HG02943 (cell line): ENCODE results near the gene COL4A1.

Experiments
- ATAC-seq: cut with Tn5 transposase; IDR thresholded peaks from one replicate; pipeline ENCODE4 v1.9.1; 2021; ENCODE audit warnings: mild to moderate bottlenecking, low read depth, moderate library complexity; ENCODE audit not compliant: unreplicated experiment

Gene COL4A1

GRCh38 chr13:110154410-110154933, 152.5 kb downstream of the COL4A1 start:
- ATAC-seq: no peak

DNA sequence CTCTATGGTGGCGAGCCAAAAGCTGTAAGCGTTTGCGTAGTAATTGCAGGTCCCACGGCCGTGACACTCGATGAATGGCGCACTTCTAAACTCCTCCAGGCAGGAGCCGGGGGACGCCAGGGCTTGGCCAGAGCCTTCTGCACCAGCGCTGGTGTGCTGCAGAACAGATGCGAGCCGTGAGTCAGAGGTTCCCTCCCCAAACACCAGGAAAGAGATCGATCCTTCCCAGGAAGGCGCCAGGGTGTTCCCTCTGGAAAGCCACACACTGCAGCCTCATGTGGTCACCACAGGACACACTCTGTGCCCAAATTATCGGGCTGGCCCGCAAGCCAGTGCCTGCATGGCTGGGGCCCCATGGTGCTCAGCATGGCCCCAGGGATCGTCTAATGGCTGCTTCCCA, 154.6 kb downstream of the COL4A1 start:
- ATAC-seq: no peak

DNA sequence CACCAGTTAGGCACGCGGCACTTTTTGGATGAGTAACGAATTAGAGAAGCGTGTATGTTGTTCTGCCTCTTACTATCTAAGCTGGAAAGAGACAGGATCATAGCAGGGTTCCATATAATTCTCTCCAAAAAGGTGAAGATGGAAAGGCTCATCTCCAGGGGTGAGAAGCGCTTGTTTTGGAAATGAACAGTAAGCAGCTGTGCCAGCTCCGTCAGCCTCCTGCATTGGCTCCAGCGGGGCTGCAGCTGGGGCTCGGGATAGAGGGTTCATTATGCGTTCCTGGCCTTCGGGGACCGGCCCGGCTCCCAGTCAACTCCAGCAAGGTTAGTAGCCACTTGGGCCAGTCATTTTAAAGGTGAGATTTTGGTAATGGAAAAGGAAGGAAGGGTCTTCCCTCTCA, 155.5 kb downstream of the COL4A1 start:
- no peak for ATAC-seq

- ATAC-seq: no peak
Measured at GRCh38 chr13:110150384-110151101, 156.4 kb downstream of the COL4A1 start.

- ATAC-seq: no peak
Measured at GRCh38 chr13:110149036-110149435, 157.9 kb downstream of the COL4A1 start.

DNA sequence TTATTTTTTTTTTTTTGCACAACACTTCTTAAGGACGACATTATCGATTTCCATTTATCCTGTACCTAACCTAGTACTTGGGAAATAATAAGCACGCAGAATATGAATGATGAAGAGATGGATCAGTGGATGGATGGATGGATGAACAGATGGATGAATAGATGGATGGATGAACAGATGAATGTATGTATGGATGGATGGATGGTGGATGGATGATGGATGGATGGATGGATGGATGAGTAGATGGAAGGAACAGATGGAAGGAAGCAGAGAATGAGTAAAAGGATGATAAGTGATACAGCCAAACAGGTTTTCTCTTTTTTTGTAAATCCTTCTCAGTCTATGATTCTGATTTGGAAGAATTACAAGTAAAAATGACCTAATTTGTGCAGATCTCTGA, 166.9 kb downstream of the COL4A1 start:
- ATAC-seq: no peak

GRCh38 chr13:110138700-110139036, 168.3 kb downstream of the COL4A1 start:
- no peak for ATAC-seq

- peak; percentile 59 for ATAC-seq
Measured at GRCh38 chr13:110138010-110138699, 168.8 kb downstream of the COL4A1 start.

DNA sequence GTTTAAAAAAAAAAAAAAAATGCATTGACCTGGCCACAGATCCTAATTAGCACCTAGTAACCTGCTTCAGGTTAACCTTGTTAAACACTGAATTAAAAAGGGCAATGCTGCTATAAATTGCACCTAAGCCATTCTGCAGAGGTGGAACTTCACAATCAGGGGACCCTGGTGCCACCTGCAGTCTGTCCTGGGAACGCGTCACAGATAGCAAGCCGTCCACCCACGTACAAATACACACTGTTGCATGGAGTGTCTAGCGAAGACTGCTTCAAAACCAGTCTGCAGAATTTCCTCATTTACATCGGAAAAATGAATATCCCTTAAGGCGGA, 169.3 kb downstream of the COL4A1 start:
- ATAC-seq: peak; percentile 84

GRCh38 chr13:110136660-110137585, 170.0 kb downstream of the COL4A1 start:
- ATAC-seq: no peak

DNA sequence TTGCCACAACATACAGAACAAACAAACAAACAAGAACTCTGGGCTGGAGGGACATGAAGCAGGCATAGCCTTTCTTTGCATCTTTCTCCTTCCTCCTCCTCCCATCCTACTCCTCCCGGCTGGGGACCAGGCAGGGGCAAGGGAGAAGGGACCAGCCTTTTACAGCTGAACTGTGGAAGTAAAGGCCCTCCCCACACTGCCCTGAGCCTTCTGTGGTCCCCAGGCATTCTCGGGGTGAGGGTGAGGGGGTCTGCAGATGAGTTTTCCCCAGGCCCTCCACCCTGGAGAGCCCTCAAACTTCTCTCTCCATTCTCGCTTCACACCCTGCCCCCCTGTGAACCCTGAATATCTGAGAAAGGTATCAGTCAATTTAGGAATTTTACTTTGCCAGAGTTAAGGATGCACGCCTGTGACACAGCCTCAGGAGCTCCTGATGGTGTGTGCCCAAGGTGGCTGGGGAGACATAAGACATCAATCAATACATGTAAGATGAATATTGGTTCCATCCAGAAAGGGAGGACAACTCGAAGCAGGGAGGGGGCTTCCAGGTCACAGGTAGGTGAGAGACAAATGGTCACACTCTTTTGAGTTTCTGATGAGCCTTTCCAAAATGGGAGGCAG, 170.9 kb downstream of the COL4A1 start:
- ATAC-seq: no peak

DNA sequence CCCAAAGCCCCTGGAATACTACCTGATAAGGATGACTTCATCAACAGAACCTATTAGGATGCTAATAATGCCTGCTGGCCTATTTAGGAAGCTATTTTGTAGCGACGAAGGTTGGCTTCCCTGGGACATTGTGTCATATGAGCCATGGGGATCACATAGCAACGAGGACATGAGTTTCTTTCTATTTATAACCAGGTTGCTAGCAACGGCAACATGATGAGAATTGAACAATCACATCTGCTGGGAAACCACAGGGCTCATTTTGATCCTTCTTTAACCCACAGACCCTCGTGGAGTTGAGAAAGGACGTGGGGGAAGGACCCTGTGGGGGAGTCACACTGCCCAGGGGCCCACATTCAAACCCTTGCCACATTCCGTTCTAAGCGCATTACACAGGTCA, 172.2 kb downstream of the COL4A1 start:
- ATAC-seq: no peak

- no peak for ATAC-seq
Measured at GRCh38 chr13:110133425-110134235, 173.3 kb downstream of the COL4A1 start.

- no peak for ATAC-seq
Measured at GRCh38 chr13:110132225-110132982, 174.6 kb downstream of the COL4A1 start.

DNA sequence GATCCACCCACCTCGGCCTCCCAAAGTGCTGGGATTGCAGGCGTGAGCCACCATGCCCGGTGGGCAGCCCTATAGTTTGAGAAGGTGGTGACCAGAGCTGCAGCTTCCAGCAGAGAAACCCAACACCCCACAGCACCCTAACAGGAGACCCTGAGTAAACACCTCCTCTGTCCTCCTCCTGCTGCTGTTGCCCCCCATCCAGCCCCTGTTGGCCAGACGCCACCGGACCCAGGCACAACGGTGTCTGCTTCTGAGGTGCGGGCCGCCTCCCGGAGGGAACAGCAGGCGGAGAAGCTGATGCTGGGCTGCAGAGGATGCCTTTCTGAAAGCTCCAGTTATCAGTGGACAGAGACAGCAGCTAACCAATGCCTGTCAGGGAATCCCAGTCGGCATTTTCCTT, 175.5 kb downstream of the COL4A1 start:
- ATAC-seq: no peak

- ATAC-seq: no peak
Measured at GRCh38 chr13:110130431-110130830, 176.5 kb downstream of the COL4A1 start.

GRCh38 chr13:110129539-110130186, 177.3 kb downstream of the COL4A1 start:
- no peak for ATAC-seq

DNA sequence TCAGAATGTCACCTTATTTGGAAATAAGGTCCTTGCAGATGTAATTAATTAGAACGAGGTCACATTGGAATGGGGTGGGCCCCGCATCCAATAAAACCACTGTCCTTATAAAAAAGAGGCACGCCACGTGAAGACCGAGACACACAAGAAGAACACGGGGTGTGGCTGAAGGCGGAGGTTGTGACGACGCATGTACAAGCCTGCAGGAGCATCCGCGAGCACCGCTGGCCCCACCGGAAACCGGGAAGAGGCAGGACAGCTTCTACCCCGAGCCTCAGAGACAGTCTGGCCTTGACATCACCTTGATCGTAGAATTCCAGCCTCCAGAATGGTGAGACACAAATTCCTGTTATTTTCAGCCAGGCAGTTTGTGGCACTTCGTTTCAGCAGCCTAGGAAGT, 177.9 kb downstream of the COL4A1 start:
- no peak for ATAC-seq

DNA sequence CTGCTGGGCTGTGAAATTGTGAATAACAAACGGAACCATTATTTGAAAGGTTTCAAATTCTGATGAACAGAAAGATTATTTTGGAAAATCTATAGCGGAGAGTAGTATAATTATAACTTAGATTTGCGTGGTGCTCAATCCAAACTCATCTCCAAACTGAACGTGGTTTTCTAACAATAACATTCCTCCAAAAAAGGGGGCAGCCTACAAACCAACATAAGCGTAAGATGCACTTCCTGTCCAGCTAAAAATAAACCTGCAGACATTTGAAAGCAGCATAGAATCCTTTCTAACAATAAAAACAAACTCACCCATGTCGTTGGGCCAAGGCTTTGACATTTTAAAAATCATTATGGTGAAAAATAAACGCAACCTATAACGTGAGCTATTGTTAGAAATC, 178.4 kb downstream of the COL4A1 start:
- ATAC-seq: no peak
